Activated CD8-positive, alpha-beta T cell treated with anti-CD3 and anti-CD28 coated beads for 36 hours (primary cell): Measurements from ENCODE around the gene NOL4L. TPM values are rescaled to one million over a fixed set of nuclear protein-coding genes. Genes with fewer than 3 reads are reported as not detected.
A peak's percentile ranks its signal among the peaks of the same experiment; 100 is the strongest.

Source experiments
- ATAC-seq: fragments of 200-7000 bp; cut with Tn5 transposase; one replicate; pipeline ENCODE4 v1.10.0; 2021; ENCODE audit warnings: mild to moderate bottlenecking, moderate library complexity
- CTCF ChIA-PET: fragments of 350-600 bp; sonication (Branson Sonifier 250); formaldehyde crosslinking; loops from one replicate; lab custom pipeline; 2021; ENCODE audit warnings: antibody characterized with exemption; lab: Charles Lee
- POLR2A ChIA-PET: fragments of 350-600 bp; sonication (Branson Sonifier 250); formaldehyde crosslinking; loops from one replicate; lab custom pipeline; 2021; ENCODE audit warnings: antibody characterized with exemption; lab: Charles Lee
- DNase-seq: peaks from one replicate; pipeline ENCODE4 v3.0.0-alpha.2; 2020
- H3K27ac Mint-ChIP-seq: one replicate; pipeline ENCODE4 v1.8.0; 2021; ENCODE audit warnings: mild to moderate bottlenecking, mixed read lengths
- H3K27me3 Mint-ChIP-seq: one replicate; pipeline ENCODE4 v1.8.0; 2021; ENCODE audit warnings: mixed read lengths
- H3K36me3 Mint-ChIP-seq: one replicate; pipeline ENCODE4 v1.8.0; 2021; ENCODE audit warnings: low read depth, mixed read lengths
- H3K4me1 Mint-ChIP-seq: one replicate; pipeline ENCODE4 v1.8.0; 2021; ENCODE audit warnings: low read depth, mixed read lengths
- H3K4me3 Mint-ChIP-seq: one replicate; pipeline ENCODE4 v1.8.0; 2021; ENCODE audit warnings: mild to moderate bottlenecking, moderate library complexity, mixed read lengths
- H3K9me3 Mint-ChIP-seq: one replicate; pipeline ENCODE4 v1.8.0; 2021; ENCODE audit warnings: mixed read lengths
- intact Hi-C: fragments of 100-400 bp; cut with micrococcal nuclease; formaldehyde crosslinking; loops from one replicate; pipeline ENCODE4 v1.10.0; 2022
- total RNA-seq, 2 experiments: library from RNA; stranded (reverse); gene quantifications; one replicate each; pipeline ENCODE4 v1.2.3, GENCODE V29; 2021
- TF ChIP-seq, protein P1 (sequence below): fragments of 200-600 bp; IDR thresholded peaks from one replicate; pipeline ENCODE4 v1.8.0; 2022; ENCODE audit warnings: antibody characterized with exemption, mild to moderate bottlenecking

Gene NOL4L
- total RNA-seq, 2 experiments from 2014 or later, result 23.3 to 23.9 TPM

- no peaks in the 10 kb centered on the region for H3K9me3 Mint-ChIP-seq
- H3K4me3 Mint-ChIP-seq, result peak overlapping the region; percentile 71
- TF ChIP-seq, protein P1, sequence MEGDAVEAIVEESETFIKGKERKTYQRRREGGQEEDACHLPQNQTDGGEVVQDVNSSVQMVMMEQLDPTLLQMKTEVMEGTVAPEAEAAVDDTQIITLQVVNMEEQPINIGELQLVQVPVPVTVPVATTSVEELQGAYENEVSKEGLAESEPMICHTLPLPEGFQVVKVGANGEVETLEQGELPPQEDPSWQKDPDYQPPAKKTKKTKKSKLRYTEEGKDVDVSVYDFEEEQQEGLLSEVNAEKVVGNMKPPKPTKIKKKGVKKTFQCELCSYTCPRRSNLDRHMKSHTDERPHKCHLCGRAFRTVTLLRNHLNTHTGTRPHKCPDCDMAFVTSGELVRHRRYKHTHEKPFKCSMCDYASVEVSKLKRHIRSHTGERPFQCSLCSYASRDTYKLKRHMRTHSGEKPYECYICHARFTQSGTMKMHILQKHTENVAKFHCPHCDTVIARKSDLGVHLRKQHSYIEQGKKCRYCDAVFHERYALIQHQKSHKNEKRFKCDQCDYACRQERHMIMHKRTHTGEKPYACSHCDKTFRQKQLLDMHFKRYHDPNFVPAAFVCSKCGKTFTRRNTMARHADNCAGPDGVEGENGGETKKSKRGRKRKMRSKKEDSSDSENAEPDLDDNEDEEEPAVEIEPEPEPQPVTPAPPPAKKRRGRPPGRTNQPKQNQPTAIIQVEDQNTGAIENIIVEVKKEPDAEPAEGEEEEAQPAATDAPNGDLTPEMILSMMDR, result no peak
- ATAC-seq, result no peak
- ChIA-PET CTCF (no interaction called here), POLR2A (no interaction called here)
- no peaks in the 10 kb centered on the region for H3K36me3 Mint-ChIP-seq
- peaks cover 52% of the 10 kb centered on the region for H3K4me1 Mint-ChIP-seq
- intact Hi-C loops, result no loop called here
- H3K27me3 Mint-ChIP-seq, result no peaks in the 10 kb centered on the region
- no peak overlapping the region for H3K27ac Mint-ChIP-seq
- no peak for DNase-seq
Observed at GRCh38 chr20:32482143-32482441, 103.0 kb downstream of the NOL4L start.

GRCh38 chr20:32481311-32482142 is 103.6 kb downstream of the NOL4L start:
- DNase-seq (no peak), ATAC-seq (no peak)
- Mint-ChIP-seq H3K27me3 (no peaks in the 10 kb centered on the region), H3K4me3 (peak overlapping the region; percentile 71), H3K27ac (no peak overlapping the region), H3K9me3 (no peaks in the 10 kb centered on the region), H3K4me1 (peaks cover 55% of the 10 kb centered on the region), H3K36me3 (no peaks in the 10 kb centered on the region)
- TF ChIP-seq, protein P1, result no peak
- ChIA-PET POLR2A (no interaction called here), CTCF (interaction anchor here (1.1 kb wide), 1 partner anchor 40 kb away, joined by 3 read pairs; no protein-coding TSS in a partner anchor)
- intact Hi-C loops, result no loop called here

- CTCF ChIA-PET, result interaction anchor here (1.1 kb wide), 1 partner anchor 41 kb away, joined by 3 read pairs; no protein-coding TSS in a partner anchor
- Mint-ChIP-seq H3K27me3 (no peaks in the 10 kb centered on the region), H3K36me3 (no peaks in the 10 kb centered on the region), H3K4me1 (peaks cover 55% of the 10 kb centered on the region), H3K9me3 (no peaks in the 10 kb centered on the region), H3K4me3 (no peak overlapping the region), H3K27ac (no peak overlapping the region)
- intact Hi-C loops, result no loop called here
- POLR2A ChIA-PET, result no interaction called here
- ATAC-seq (no peak), DNase-seq (no peak)
- TF ChIP-seq, protein P1, result no peak
Observed at GRCh38 chr20:32480371-32481241, 104.5 kb downstream of the NOL4L start.

- CTCF ChIA-PET, result no interaction called here
- DNase-seq, result no peak
- Mint-ChIP-seq H3K36me3 (no peaks in the 10 kb centered on the region), H3K9me3 (no peaks in the 10 kb centered on the region), H3K4me3 (no peak overlapping the region), H3K27me3 (no peaks in the 10 kb centered on the region), H3K27ac (peak overlapping the region; percentile 8), H3K4me1 (peaks cover 49% of the 10 kb centered on the region)
- POLR2A ChIA-PET, result no interaction called here
- TF ChIP-seq, protein P1, result no peak
- ATAC-seq, result no peak
- intact Hi-C loops, result no loop called here
Observed at GRCh38 chr20:32479697-32480171, 105.4 kb downstream of the NOL4L start.
